Fibroblast of the aortic adventitia (primary cell): ENCODE results near the gene PIK3IP1. TPM values are rescaled to one million over a fixed set of nuclear protein-coding genes. Genes with fewer than 3 reads are reported as not detected.

Experiments
- DNase-seq: peaks from one replicate; pipeline ENCODE4 v3.0.0-alpha.2; 2010; ENCODE audit warnings: low read depth
- H3K4me3 ChIP-seq: 2 replicates; pipeline ENCODE4 v1.5.1; 2011; ENCODE audit warnings: low read depth, mild to moderate bottlenecking, control low read depth, low read length, moderate library complexity
- total RNA-seq: library from RNA; depleted of rRNA; stranded (reverse); fragments of >200 nt; gene quantifications from 2 replicates; pipeline ENCODE4 v1.2.3, GENCODE V29; 2012; ENCODE audit warnings: low replicate concordance
- TF ChIP-seq, protein P1 (sequence below): IDR thresholded peaks from 2 replicates; pipeline ENCODE4 v1.5.1; 2011; ENCODE audit warnings: mild to moderate bottlenecking, low read length, control low read depth, inconsistent platforms; ENCODE audit not compliant: insufficient read depth

Gene PIK3IP1
- total RNA-seq, 1 donor: 13.2 TPM

DNA sequence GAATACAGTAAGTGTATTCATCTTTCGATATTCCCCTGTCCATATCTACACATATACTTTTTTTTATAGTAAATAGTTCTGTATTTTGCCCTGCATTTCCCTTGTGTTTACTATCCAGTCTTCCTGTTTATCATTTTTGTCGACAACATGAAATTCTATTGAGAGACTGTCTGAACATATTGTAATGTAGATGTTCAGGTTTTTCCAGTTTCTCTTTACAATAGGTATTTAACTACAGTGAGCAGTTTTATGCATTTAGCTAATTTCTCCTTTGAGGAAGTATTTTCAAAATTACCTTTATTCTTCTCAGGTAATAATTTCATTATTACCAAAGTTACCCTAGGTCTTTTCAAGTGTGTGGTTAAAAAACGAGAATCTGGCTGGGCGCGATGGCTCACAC is 16.7 kb downstream of the PIK3IP1 start:
- DNase-seq: no peak
- TF ChIP-seq, protein P1, sequence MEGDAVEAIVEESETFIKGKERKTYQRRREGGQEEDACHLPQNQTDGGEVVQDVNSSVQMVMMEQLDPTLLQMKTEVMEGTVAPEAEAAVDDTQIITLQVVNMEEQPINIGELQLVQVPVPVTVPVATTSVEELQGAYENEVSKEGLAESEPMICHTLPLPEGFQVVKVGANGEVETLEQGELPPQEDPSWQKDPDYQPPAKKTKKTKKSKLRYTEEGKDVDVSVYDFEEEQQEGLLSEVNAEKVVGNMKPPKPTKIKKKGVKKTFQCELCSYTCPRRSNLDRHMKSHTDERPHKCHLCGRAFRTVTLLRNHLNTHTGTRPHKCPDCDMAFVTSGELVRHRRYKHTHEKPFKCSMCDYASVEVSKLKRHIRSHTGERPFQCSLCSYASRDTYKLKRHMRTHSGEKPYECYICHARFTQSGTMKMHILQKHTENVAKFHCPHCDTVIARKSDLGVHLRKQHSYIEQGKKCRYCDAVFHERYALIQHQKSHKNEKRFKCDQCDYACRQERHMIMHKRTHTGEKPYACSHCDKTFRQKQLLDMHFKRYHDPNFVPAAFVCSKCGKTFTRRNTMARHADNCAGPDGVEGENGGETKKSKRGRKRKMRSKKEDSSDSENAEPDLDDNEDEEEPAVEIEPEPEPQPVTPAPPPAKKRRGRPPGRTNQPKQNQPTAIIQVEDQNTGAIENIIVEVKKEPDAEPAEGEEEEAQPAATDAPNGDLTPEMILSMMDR: no peak
- H3K4me3 ChIP-seq: no peak overlapping the region

DNA sequence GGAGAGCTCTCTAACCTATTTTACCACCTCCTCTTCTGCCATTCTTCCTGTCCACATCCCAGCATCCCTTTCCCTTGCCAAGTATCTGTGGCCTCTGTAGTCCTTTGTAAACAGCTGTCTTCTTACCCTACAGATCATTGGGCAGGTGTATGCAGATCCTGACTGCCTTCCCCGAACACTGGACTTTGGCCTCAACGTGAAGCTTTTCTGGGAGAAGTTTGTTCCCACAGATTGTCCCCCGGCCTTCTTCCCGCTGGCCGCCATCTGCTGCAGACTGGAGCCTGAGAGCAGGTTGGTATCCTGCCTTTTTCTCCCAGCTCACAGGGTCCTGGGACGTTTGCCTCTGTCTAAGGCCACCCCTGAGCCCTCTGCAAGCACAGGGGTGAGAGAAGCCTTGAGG is 17.3 kb downstream of the PIK3IP1 start:
- H3K4me3 ChIP-seq: no peak overlapping the region
- no peak for DNase-seq
- TF ChIP-seq, protein P1: no peak

- TF ChIP-seq, protein P1: no peak
- no peak overlapping the region for H3K4me3 ChIP-seq
- DNase-seq: no peak
These were observed 18.3 kb downstream of the PIK3IP1 start for GRCh38 chr22:31274017-31274416.

GRCh38 chr22:31272522-31273446 is 19.5 kb downstream of the PIK3IP1 start:
- TF ChIP-seq, protein P1: peak; percentile 79
- no peak overlapping the region for H3K4me3 ChIP-seq
- peak; percentile 76 for DNase-seq

DNA sequence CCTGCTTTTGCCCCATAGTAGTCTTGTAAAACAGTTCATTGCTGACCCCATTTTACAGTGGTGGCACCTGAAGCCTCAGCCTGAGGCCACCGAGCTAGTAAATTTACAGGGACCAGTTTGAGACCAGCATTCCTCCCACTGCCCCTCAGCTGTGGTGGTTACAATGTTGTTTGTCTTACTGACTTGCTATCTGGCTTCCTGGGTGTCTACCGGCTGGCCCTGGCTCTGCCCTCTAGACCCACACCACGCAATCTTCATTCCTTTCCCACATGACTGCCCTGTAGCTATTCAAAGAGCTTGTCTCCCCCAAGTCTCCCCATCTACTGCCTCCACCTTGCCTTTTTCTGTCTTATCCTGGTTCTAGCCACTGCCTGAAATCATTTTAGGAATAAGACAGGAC is 20.8 kb downstream of the PIK3IP1 start:
- no peak overlapping the region for H3K4me3 ChIP-seq
- DNase-seq: no peak
- TF ChIP-seq, protein P1: no peak

DNA sequence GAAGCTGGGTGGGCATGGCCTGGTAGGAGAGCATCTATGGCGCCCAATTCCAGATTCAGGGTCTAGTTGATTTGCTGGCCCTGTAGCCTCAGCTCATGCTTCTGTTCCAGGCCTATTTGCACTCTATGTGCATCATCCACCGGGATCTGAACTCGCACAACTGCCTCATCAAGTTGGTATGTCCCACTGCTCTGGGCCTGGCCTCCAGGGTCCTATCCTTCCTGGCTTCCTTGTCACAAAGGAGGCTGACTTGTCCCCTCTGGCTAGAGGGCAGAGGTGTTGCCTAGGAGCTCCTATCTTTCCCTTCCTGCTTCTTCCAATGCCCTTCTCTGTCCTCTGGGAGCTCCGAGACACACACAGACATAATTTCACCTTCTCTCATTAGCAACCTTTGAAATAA is 21.3 kb downstream of the PIK3IP1 start:
- TF ChIP-seq, protein P1: no peak
- DNase-seq: no peak
- H3K4me3 ChIP-seq: no peak overlapping the region
